Stimulated activated CD8-positive, alpha-beta memory T cell treated with anti-CD3 and anti-CD28 coated beads, Interleukin-12 subunit alpha, Interleukin-12 subunit beta, amount 100 ng/mL, for 24 hours (primary cell): ENCODE measurements around the gene GATA6.
"Not testable (repeated sequence)": the region's sequence is repeated elsewhere in the genome, so short reads cannot be mapped to it uniquely, and the experiment has no call there.

Source experiments
- DNase-seq: peaks from one replicate; pipeline ENCODE4 v3.0.0-alpha.2; 2020; ENCODE audit errors: extremely low read depth

Gene GATA6

GRCh38 chr18:22204214-22204536 is 34.8 kb downstream of the GATA6 start:
- DNase-seq = no peak

- no peak for DNase-seq
Measured at GRCh38 chr18:22204996-22205395, 35.6 kb downstream of the GATA6 start.

- DNase-seq = no peak
Measured at GRCh38 chr18:22207021-22207758, 37.8 kb downstream of the GATA6 start.

GRCh38 chr18:22210311-22210754 is 40.9 kb downstream of the GATA6 start:
- DNase-seq = no peak

GRCh38 chr18:22211657-22212056 is 42.3 kb downstream of the GATA6 start:
- DNase-seq = no peak

- no peak for DNase-seq
Measured at GRCh38 chr18:22213333-22213973, 44.1 kb downstream of the GATA6 start.

- DNase-seq = no peak
Measured at GRCh38 chr18:22214731-22215528, 45.5 kb downstream of the GATA6 start.

- no peak for DNase-seq
Measured at GRCh38 chr18:22218835-22219234, 49.4 kb downstream of the GATA6 start.

- no peak for DNase-seq
Measured at GRCh38 chr18:22219568-22220355, 50.4 kb downstream of the GATA6 start.

- not testable (repeated sequence) for DNase-seq
Measured at GRCh38 chr18:22220585-22220984, 51.2 kb downstream of the GATA6 start.

- no peak for DNase-seq
Measured at GRCh38 chr18:22221350-22221749, 52.0 kb downstream of the GATA6 start.

GRCh38 chr18:22223254-22223964 is 54.0 kb downstream of the GATA6 start:
- DNase-seq = no peak

GRCh38 chr18:22223965-22224322 is 54.6 kb downstream of the GATA6 start:
- DNase-seq = no peak

- no peak for DNase-seq
Measured at GRCh38 chr18:22224339-22224738, 55.0 kb downstream of the GATA6 start.

GRCh38 chr18:22226801-22227200 is 57.4 kb downstream of the GATA6 start:
- DNase-seq = no peak

GRCh38 chr18:22228976-22229375 is 59.6 kb downstream of the GATA6 start:
- no peak for DNase-seq

GRCh38 chr18:22229456-22230124 is 60.2 kb downstream of the GATA6 start:
- DNase-seq = no peak

GRCh38 chr18:22230471-22230945 is 61.1 kb downstream of the GATA6 start:
- no peak for DNase-seq

GRCh38 chr18:22233266-22233665 is 63.9 kb downstream of the GATA6 start:
- DNase-seq = no peak

GRCh38 chr18:22238036-22238435 is 68.6 kb downstream of the GATA6 start:
- DNase-seq = no peak

- no peak for DNase-seq
Measured at GRCh38 chr18:22238681-22239080, 69.3 kb downstream of the GATA6 start.
